Glutamatergic neuron (in vitro differentiated cells): Measurements from ENCODE around the gene CDH4. TPM values are rescaled to one million over a fixed set of nuclear protein-coding genes. Genes with fewer than 3 reads are reported as not detected.

Experiments
- DNase-seq: peaks from one replicate; pipeline ENCODE4 v3.0.0; 2022
- H3K27ac Mint-ChIP-seq: one replicate; pipeline ENCODE4 v1.8.0; 2020; ENCODE audit warnings: mild to moderate bottlenecking, mixed read lengths, inconsistent platforms; ENCODE audit not compliant: unreplicated experiment
- H3K27me3 Mint-ChIP-seq: one replicate; pipeline ENCODE4 v1.8.0; 2020; ENCODE audit warnings: mild to moderate bottlenecking, moderate library complexity, mixed read lengths, inconsistent platforms; ENCODE audit not compliant: unreplicated experiment
- H3K36me3 Mint-ChIP-seq: one replicate; pipeline ENCODE4 v1.8.0; 2020; ENCODE audit warnings: mild to moderate bottlenecking, mixed read lengths, inconsistent platforms; ENCODE audit not compliant: unreplicated experiment
- H3K4me1 Mint-ChIP-seq: one replicate; pipeline ENCODE4 v1.8.0; 2020; ENCODE audit warnings: mild to moderate bottlenecking, low read depth, mixed read lengths, inconsistent platforms; ENCODE audit not compliant: unreplicated experiment
- H3K4me3 Mint-ChIP-seq: one replicate; pipeline ENCODE4 v1.8.0; 2020; ENCODE audit warnings: mild to moderate bottlenecking, mixed read lengths, inconsistent platforms; ENCODE audit not compliant: unreplicated experiment
- H3K9me3 Mint-ChIP-seq: one replicate; pipeline ENCODE4 v1.8.0; 2020; ENCODE audit warnings: mild to moderate bottlenecking, moderate library complexity, mixed read lengths, inconsistent platforms; ENCODE audit not compliant: unreplicated experiment
- total RNA-seq: library from RNA; stranded (reverse); fragmentation: NEBNext Ultra II Directional; extraction: Animal tissue kit (Norgen Biotek cat#: 25700); gene quantifications from one replicate; pipeline ENCODE4 v1.2.1, GENCODE V29; 2021; ENCODE audit not compliant: unreplicated experiment
- TF ChIP-seq, protein P1 (sequence below): fragments of 200-600 bp; sonication (generic); IDR thresholded peaks from one replicate; pipeline ENCODE4 v1.5.0; 2021; ENCODE audit not compliant: partially characterized antibody, unreplicated experiment

Gene CDH4
- total RNA-seq, 1 donor from 2014 or later, result 1.2 TPM

DNA sequence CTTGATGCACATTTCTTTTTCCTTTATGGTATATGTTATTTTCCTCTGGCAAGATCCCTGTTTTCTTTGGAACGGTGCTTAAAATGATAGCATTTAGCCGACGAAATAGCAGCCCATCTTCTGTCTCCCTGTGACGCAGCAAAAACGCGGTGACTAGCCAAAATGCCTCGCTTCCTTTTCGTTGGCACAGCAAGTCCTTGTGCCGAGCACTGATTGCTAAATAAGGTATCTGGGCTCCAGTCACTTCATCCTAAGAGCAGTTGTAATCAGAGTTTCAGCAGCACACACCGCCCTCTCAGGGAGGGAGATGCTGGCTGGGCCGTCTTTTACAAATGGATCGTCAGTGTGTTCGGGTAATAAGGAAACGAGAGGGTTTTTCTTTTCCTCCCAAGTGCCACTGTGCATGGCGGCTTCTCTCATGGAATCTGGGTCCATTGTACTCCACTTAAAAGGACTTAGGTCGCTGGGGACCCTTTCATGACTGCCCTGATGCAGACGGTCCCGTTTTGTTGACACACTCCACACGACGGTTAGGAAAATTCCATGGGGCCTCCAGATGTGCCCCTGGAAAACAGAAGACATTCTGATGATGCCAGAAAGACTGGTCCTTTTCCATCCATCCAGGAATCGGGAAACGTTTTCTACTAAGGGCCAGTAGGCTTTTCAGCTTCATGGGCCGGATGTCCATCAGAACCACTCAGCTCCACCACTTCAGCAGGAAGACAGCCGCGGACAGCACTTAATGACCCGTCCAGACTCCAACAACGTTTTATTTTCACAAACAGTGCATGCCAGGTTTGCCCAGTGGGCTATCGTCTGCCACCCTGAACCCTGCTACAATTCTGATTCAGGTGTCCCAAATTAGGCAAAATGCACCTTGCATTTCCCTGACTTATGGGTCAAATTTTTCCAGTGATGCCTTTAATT lies 185.5 kb downstream of the CDH4 start:
- Mint-ChIP-seq H3K27me3 (peaks cover 11% of the 10 kb centered on the region), H3K27ac (peak overlapping the region; percentile 45), H3K9me3 (peaks cover 2% of the 10 kb centered on the region), H3K36me3 (no peaks in the 10 kb centered on the region), H3K4me1 (peaks cover 34% of the 10 kb centered on the region), H3K4me3 (peak overlapping the region; percentile 1)
- TF ChIP-seq, protein P1, sequence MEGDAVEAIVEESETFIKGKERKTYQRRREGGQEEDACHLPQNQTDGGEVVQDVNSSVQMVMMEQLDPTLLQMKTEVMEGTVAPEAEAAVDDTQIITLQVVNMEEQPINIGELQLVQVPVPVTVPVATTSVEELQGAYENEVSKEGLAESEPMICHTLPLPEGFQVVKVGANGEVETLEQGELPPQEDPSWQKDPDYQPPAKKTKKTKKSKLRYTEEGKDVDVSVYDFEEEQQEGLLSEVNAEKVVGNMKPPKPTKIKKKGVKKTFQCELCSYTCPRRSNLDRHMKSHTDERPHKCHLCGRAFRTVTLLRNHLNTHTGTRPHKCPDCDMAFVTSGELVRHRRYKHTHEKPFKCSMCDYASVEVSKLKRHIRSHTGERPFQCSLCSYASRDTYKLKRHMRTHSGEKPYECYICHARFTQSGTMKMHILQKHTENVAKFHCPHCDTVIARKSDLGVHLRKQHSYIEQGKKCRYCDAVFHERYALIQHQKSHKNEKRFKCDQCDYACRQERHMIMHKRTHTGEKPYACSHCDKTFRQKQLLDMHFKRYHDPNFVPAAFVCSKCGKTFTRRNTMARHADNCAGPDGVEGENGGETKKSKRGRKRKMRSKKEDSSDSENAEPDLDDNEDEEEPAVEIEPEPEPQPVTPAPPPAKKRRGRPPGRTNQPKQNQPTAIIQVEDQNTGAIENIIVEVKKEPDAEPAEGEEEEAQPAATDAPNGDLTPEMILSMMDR, result no peak
- no peak for DNase-seq

DNA sequence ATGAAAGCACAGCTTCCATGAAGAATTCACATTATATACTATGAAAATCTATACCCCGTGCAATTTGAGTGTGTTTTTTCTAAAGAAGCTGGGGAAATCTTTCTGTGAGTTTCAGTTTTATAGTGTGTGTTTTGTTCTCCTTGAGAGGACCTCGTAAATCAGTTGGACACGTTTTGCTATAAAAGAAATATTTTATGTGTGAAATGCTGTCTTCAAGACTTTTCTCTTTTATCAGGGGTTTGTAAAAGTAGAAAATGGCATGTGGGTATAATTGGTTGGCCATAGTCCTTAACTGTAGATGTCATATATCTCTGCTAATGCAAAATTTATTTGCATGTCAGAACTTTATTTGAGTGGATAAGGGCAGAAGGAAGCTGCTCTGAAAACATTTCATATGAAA lies 186.2 kb downstream of the CDH4 start:
- Mint-ChIP-seq H3K27me3 (peaks cover 8% of the 10 kb centered on the region), H3K4me3 (no peak overlapping the region), H3K36me3 (no peaks in the 10 kb centered on the region), H3K9me3 (peaks cover 2% of the 10 kb centered on the region), H3K27ac (no peak overlapping the region), H3K4me1 (peaks cover 30% of the 10 kb centered on the region)
- DNase-seq, result no peak
- TF ChIP-seq, protein P1, result no peak

DNA sequence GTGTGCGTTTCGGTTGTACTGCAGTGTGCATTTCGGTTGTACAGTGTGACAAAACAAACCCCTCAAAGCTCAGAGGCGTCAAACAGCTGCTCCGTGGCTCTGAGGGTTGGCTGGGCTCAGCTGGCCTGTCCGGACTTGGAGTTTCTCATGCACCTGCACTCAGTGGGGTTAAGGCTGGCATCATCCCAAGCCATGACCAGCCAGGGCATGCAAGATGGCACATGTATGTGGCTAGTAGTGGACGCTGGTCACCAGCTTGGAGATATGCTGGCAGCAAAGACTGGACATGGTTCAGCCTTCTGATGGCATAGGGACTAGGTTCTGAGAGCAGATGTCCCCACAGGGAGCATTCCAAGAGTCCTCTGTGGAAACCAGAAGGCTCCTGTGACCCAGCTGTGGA lies 187.2 kb downstream of the CDH4 start:
- no peak for DNase-seq
- no peak overlapping the region for H3K4me3 Mint-ChIP-seq
- no peak overlapping the region for H3K27ac Mint-ChIP-seq
- peaks cover 2% of the 10 kb centered on the region for H3K9me3 Mint-ChIP-seq
- no peaks in the 10 kb centered on the region for H3K36me3 Mint-ChIP-seq
- peaks cover 25% of the 10 kb centered on the region for H3K4me1 Mint-ChIP-seq
- peaks cover 8% of the 10 kb centered on the region for H3K27me3 Mint-ChIP-seq
- TF ChIP-seq, protein P1, result no peak

DNA sequence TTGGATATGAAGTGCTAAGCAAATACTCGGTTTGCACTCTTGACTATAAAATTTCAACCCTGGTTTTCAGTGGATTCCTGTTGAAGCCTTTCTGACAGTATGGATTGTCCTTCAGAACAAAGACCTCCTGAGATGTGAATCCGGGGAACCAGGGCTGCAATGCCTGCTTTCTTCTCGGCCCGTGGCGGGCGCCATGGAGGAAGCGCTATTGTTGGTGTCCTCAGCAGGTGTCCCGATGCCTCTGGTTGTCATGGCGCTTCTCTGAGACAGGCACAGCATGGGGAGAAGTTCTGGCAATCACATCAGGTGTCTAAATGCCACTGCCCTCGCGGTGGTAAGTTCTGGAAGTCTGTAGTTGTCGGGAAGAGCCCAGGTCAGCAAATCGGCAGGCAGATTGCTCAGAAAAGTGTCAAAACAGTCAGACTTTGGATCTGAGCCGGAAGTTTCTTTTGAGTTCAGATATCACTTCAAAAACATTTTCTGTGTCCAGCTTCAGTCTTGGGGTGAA lies 188.5 kb downstream of the CDH4 start:
- peaks cover 19% of the 10 kb centered on the region for H3K4me1 Mint-ChIP-seq
- H3K9me3 Mint-ChIP-seq, result peaks cover 2% of the 10 kb centered on the region
- H3K27ac Mint-ChIP-seq, result no peak overlapping the region
- TF ChIP-seq, protein P1, result no peak
- no peak for DNase-seq
- H3K36me3 Mint-ChIP-seq, result no peaks in the 10 kb centered on the region
- H3K4me3 Mint-ChIP-seq, result no peak overlapping the region
- H3K27me3 Mint-ChIP-seq, result peaks cover 6% of the 10 kb centered on the region

DNA sequence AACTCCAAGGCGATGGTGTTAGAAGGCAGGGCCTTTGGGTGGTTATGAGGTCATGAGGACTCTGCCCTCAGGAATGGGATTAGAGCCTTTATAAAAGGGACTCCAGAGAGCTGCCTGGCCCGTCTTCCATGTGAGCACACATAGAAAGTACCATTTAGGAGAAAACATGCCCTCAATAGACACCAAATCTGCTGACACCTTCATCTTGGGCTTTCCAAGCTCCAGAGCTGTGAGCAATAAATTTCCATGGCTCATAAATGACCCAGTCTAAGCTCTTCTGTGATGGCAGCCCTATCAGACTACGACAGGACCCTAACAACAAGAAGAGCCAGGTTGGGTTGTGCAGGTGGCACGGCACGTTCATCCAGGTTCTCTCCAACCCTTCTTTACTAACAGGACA lies 189.5 kb downstream of the CDH4 start:
- no peak for DNase-seq
- Mint-ChIP-seq H3K4me3 (no peak overlapping the region), H3K9me3 (peaks cover 4% of the 10 kb centered on the region), H3K36me3 (no peaks in the 10 kb centered on the region), H3K27me3 (peaks cover 2% of the 10 kb centered on the region), H3K4me1 (peaks cover 13% of the 10 kb centered on the region), H3K27ac (no peak overlapping the region)
- TF ChIP-seq, protein P1, result no peak
